NCI-H460 (cell line): ENCODE measurements around the gene FATE1. TPM values are rescaled to one million over a fixed set of nuclear protein-coding genes. Genes with fewer than 3 reads are reported as not detected.

Source experiments
- DNase-seq: peaks from one replicate; pipeline ENCODE4 v3.0.0-alpha.2; 2016; ENCODE audit warnings: low read depth; ENCODE audit errors: extremely low read depth
- total RNA-seq: library from RNA; depleted of rRNA; stranded (reverse); fragments of >200 nt; shearing (Covaris generic); gene quantifications from 2 replicates; pipeline ENCODE4 v1.2.3, GENCODE V29; 2014

Gene FATE1
- total RNA-seq, 1 experiment from 2014 or later = not detected

DNA sequence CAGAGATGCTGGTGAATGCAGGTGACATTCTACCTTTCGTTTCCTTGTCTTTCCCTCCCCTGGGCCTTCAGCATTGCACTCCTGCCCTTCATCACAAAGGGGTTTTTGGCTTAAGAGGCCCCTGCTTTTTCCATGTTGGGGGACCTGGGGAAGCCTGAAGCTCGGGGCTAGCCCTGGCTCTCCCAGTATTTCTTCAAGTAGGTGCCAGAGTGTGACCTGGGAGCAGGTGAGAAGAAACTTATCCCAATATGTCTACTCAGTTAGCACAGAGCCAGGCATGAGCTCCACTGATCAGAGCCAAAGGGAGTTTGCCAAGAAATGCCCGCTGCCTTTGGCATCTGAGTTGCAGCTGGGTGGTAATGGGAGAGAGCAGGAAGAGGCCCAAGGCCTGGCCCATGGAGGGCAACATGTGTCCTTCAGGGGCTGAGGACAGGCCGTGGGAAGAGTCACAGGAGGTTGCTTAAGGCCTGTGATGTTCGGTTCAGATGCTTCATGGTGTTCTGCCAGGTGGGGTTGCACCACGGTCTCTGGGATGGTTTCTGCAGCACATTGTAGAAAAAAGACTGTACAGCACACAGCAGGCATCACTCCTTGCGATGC is 13.0 kb upstream of the FATE1 start:
- DNase-seq = no peak

DNA sequence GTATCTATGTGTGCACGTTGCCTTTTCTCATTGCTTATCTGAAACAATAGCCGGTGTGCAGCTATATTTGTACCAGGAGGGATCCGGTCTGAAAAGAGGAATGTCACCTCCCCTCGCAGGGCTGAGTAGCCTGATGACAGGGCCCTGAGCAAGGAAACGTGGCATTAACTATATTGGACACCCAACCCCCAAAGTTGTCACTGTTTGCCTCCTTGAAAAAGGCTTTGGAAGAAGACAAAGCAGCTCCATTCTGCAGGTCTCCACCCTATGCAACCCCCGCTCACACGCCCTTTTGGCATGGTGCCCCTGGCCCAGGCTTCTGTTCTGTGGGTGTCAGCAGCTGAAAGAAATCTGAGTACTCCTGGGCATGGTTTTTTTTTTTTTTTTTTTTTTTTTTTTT is 12.3 kb upstream of the FATE1 start:
- no peak for DNase-seq

DNA sequence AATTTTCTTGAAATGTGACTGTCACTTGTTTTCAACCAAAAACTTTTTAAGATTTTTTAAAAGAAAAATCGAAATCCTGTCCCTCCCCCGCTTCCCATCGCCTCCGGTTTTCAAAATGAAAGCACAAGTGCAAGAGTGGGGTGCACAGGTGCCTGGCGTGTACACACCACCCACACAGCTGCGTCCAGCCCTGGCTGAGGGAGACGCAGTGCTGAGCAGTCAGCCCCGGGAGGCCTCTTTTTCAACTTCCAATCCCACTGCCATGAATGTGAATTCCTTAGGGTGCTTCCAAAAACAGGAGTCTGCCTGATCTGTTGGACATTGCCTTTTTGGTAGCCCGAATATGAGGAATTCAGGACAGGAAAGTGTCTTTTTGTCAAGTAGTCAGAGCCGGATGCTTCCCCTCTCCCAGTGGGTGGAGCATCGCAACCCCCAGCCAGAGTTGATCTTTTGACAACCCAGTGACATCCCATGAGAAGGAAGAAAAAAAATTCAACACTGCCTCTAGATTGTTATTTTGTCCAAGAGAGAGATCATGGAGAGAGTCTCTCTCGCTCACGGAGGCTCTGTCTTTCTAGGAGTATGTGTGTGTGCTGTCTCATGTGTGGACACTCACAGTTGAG is 11.7 kb upstream of the FATE1 start:
- no peak for DNase-seq

DNA sequence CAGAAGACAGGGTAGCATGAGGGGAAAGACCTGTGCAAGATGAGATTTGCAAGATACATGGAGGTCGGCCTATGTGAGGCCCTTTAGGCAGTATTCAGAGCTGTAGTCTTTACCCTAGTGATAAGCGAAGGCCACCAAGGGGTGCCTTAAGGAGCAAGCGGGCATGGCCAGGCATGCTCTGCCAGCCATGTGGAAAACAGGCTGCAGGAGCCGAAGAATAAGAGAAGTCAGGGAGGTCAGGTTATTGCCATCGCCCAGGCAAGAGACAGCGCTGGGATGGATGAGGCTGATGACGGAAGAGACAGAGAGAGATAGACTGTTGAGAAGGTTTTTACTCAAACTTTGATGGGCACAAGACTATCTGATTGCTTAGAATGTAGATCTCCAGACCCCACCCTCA is 7.0 kb upstream of the FATE1 start:
- DNase-seq = no peak

DNA sequence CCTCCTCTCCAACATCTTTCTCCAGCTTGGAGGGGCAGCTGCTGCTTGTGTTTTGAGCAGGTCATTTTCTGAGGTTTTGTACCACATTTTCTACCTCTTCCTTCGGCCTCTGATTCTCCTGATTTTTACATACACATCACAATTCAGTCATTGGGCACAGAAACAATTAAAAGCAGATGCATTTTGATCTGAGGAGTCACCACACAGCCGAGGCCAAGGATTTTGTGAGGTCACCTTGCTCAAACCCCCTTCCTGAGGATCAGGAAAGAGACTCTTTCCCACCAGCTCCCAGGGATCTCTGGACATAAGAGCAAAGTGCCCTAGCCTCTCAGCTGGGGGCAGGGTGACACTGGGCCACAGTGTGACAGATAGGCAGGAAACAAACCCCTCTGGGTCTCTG is 5.4 kb upstream of the FATE1 start:
- no peak for DNase-seq

DNA sequence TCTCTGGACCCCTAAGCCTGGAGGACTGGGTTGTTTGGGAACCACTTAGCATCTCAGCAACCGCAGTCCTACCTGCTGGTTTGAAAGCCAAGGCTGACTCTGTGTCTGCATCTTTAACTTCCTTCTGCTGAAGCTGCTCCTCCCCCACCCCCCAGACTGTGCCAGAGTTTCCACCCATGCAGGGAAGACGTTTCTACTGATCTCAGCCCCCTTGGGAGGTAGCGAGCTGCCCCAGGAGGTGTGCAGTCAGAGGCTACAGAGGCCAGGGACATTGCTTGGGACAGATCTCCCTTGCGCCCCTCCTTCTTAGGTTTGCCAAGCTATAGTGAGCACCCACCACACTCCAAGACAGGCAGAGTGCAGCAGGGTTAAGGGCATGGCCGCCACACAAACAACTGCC is 4.7 kb upstream of the FATE1 start:
- DNase-seq = no peak

DNA sequence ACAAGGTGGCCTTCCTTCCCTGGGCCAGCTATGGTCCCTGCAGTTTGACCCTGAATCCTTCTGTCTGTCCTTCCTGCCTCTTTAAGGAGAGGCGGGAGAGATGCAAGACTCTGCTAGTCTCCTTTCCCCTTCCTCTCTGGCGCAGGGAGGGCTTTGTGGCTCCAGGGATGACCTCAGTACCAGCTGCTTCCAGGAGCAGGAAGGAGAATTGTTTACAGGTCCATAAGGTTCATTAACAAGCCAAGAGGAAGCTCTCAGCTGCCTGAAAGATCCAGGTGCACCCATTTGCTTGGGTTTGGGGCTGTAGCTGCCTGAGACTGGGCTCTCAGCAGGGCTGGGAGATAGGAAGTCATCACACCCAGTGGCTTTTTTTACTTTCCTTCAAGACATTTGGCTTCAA is 4.0 kb upstream of the FATE1 start:
- no peak for DNase-seq

DNA sequence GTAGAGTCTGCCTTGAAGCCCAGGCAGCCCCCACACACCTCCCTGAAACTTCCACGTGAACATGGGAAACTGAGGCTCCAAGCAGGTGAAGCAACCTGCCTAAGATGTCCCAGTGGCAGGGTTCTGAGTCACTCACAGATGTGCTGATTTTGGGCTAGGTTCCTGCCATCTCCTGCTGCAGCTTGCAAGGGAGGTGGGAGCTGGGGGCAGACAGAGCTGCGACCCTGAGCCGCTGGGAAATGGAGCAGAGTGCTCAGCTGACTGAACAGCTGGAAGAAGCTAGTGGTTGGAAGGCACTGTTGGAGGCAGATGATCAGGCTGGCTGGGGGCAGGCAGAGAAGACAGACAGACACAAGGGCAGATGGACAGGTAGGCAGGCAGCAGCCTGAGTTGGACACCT is 3.6 kb upstream of the FATE1 start:
- no peak for DNase-seq

DNA sequence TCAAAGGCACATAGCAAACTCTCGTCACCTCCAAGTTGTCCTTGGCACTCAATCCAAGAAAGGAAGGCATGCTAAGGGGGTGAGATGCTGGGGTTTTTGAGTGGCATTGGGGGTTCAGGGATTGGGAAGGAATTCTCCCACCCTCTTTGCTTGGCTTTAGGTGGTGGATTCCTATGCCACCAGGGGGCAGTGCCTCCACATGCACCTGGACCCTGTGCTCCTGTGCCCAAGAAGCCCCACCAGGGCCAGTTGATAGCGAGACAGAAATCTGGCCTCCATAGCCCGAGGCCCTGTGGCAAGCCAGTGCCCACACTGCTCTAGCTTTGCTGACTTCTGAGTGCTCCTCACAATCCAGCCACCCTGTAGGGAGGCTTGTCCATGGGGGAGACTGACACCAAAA is 2.0 kb upstream of the FATE1 start:
- DNase-seq = peak; percentile 19

DNA sequence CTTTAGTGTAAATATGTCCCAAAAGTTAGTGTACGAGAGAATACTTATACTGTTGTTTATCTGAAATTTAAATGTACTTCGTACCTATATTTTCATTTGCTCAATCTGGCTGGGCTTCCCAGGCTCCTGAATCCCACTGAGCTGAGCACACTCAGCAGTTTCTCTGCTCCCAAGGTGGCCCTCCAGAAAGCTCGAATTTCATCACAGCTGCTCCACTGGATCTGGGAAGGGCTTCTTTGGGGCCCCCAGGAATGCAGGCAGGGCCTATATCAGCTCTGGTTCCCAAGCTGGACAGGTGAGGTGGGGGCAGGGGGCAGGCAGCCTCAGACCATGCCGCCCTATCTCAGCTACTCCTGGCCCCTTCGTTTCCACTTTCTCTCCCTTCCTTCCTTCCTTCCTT is 1.5 kb upstream of the FATE1 start:
- DNase-seq = no peak

DNA sequence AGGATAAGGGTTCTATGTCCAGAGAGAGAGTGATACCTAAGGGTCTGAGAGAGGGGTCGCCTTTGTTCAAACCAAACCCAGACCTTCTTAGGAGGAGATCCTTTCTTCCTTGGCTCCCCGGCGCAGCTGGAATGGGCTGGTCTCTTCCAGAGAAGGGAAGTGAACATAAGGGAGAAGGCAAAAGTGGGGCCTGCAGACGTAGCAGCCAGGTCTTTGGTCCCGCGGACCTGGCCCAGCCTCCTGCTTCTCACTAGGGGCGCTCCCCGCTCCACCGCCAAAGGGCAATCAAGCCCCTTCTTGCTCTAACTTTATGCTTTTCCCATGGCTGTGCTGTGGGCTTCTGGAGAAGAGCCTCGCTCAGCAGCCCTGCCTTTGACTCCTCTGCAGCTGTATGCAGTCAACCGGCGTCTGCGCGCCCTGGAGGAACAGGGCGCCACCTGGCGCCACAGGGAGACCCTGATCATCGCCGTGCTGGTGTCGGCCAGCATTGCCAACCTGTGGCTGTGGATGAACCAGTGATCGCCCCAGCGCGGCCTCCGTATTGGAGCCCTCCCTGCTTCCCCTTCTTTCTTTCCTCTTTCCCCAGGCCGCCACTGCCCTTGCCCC is 6.5 kb downstream of the FATE1 start:
- no peak for DNase-seq

DNA sequence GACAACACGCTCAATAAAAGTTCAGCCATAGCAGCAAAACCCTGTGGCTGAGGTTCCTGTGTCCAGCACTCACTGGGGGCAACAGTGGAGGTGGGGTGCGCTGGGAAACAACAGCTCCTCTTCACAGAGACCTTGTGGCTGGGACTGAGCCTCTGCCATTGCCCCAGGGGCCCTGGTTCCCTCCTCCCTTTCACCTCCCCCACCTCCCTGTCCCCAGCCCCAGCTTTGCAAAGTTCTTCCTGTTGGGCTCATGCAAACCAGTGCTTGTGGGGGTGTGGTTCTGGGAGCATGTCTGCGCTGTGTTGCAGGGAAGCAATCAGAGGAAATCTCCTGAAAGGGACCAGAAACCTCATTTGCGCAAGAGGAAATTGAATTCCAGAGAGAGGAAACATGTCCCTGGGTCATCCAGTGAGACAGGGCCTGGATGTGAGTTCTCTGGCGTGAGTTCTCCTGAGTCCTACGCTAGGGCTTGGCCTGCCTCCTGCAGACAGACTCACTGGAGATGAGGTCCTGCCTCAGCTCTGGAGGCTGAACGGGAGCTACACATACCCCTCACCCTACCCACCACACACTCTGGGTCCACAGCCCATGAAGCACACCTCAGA is 7.4 kb downstream of the FATE1 start:
- no peak for DNase-seq

DNA sequence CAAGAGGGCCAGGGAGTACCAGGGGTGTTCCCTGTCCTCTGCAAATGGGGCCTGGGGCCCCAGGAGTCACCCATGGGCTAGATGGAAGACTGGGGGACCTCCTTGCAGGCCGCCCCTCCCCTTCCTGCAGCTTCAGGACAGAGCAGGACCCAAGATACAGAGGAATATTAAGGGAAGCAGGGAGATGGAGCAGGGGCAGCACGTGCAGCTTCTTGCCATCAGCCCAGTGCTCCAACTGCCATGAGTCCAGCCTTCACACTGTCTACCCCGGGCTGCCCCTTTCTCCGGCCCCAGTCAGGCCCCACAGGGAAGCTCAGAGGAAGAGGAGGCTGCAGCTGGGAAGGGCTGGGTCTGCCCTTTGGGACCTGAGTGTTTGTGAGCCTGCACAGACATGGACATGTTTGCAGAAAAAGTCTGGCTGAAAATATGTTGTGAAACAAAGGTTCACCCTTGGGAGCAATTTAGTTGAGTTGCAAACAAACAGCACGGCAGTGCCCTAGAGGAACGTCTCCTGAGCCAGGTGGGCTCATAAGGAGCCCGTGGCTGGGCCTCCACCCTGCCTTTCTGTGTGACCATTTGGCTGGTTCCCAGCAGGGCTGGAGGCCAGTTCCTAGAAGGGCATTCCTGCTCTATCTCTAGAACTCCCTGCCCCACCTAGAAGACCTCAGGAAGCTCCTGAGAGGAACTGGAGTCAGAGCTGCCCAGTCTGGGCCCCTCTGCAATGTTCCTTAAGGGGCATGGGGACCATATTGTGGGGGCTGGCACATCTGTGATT is 8.9 kb downstream of the FATE1 start:
- no peak for DNase-seq

DNA sequence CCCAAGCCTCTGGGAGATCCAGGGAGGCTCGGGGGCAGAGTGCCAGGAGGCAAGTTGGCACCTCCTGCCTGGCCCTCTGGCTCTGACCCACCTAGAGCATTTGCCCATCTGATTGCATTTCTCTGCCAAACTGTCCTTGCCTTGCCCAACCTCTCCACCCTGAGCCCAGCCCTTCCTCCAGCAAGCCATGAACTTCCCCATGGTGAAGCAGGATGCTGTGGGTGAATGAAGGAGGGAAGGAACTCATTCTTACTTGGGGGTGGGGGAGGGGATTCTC is 9.4 kb downstream of the FATE1 start:
- no peak for DNase-seq

DNA sequence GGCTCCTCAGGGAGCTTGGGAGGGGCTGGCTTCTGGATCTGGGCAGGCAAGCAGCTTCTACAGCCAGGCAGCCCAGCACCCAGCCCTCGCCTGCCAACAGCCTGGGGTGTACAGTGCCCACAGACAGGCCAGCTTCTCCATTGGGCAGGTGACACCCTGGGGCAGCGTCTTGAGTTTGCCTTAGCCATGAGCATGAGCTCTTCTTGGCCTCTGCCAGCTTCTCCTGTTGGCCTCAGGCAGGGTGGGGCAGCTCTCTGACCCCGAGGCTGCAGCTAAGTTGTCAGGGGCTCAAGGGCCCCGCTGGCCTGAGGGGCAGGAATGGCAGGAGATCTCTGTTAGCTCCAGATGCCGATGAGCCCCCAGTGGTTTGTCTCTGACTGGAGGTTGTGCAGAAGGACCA is 10.9 kb downstream of the FATE1 start:
- no peak for DNase-seq

DNA sequence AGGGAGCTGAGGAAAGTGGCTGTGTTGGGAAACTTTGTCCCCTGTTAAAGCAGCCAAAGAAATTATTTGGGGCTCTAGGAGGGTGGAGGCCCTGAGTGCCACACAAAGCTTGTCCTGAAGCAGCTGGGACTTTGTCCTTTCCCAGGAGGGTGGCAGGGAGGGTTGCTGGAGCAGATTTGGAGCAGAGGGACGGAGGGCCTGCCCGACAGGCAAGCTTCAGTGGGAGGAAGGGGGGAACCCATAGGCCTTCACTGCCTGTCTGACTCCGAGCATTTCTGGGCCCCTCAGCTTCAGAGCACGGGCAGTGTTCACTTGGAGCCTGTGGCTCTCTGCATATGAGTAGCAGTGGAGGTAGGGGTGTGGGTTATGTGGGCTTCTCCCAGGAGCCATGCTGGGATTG is 11.5 kb downstream of the FATE1 start:
- DNase-seq = no peak

DNA sequence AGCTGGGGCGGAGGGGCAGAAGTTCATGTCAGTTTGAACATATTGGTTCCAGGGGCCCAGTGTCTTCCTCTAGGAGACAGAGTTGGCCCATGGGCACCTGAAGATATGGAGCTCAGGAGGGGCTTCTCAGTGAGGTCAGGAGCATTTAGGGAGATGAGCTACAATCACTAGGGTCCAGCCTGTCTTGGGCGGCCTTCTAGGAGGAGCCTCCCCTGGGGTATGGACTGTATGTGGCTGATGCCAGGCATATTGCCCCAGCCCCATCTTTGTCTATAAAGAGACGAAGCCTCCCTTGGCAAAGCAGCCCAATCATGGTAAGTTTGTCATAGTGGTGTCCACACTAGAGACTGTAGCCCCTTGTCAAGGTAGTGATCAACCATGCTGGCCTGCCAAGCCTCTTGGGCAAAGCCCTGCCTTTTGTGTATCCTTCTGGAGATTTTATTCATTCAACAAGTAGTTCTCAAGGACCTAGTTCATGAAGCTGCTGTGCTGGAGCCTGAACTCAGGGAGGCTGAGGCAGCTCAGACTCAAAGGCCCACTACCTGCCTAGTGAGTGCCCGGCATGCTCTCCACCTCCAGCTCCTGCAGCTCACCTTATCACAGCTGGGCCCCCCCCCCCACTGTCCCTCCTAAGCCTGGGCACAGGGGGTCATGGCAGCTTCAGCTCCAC is 13.4 kb downstream of the FATE1 start:
- no peak for DNase-seq

DNA sequence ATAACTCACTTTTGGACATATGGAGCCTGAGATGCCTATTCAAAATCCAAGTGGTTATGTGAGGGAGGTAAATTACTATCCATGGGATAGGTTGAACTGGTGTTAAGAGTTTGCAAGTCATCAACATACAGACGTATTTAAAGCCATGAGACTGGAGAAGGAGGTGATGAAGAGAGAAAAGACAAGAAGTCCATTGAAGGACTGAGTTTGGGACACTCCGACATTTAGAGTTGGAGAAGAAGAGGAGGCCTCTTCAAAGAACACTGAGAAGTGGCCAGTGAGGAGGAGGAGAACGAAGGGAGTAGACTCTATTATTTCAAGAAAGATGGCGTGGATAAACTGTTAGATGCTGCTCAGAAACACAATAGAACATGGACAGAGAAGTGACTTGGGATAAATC is 18.6 kb downstream of the FATE1 start, which contains the start of gene CNGA2:
Gene CNGA2 (plus strand): TSS at position 301 of the 400 bp plus-strand sequence. CDS start 3,738 bp downstream, outside the sequence.
- no peak for DNase-seq

DNA sequence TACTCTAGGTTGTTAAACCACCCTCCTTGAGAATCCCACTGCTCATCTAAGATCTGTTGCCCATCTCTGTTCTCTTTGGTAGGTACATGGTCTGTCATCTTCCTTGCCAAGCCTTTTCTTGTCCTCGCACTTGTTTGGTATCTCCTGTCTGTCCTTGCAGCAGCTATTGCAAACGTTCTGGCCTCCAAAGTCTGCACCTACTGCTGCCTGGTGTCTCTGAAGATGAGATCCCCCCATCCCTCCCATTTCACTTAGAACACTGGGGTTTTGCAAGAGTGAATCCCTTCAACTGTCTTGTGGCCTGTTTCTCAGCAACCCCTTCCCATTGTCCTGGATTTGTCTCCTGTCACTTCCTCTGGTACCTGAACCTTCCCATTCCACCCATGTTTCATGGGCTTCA is 19.4 kb downstream of the FATE1 start:
- DNase-seq = no peak

DNA sequence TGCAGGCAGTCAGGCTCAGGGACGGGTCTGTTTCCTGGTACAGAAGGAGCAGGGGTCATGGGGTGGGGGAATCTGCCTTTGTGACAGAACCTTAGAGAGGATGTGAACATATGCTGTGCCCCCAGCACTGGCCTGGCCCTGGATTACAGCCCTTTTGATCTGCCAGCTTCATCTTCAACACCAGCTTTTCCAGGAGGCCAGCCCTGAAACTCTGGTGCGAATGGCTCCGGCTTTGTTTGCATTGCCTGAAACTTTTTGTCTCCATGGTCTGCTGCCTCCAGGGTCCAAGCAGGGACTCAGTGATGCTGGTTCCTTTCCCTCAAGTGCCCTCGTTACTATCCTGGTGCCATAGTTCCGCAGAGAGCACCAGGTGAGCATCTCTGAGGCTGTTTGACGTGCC is 20.9 kb downstream of the FATE1 start:
- DNase-seq = no peak

DNA sequence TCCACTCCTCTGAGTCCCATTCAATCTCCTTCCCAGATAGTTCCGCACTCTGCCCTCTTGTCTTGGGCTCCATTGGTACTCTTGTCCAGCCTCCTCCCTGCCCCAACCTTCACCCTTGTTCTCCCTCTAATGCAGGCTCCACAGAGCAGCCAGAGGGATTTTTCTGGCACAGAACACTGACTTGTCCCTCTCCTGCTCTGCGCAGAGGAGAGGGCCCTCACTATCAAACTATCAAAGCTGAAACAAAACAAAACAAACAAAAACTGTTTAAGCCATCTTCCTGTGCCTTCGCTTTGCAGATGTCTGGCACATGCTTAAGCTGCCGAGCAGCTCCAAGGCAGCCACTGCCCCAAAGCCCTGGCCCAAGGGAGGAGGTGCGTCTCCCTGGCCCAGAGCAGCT is 21.7 kb downstream of the FATE1 start:
- DNase-seq = no peak
